ENCODE measurements around the gene CCDC167.

DNA sequence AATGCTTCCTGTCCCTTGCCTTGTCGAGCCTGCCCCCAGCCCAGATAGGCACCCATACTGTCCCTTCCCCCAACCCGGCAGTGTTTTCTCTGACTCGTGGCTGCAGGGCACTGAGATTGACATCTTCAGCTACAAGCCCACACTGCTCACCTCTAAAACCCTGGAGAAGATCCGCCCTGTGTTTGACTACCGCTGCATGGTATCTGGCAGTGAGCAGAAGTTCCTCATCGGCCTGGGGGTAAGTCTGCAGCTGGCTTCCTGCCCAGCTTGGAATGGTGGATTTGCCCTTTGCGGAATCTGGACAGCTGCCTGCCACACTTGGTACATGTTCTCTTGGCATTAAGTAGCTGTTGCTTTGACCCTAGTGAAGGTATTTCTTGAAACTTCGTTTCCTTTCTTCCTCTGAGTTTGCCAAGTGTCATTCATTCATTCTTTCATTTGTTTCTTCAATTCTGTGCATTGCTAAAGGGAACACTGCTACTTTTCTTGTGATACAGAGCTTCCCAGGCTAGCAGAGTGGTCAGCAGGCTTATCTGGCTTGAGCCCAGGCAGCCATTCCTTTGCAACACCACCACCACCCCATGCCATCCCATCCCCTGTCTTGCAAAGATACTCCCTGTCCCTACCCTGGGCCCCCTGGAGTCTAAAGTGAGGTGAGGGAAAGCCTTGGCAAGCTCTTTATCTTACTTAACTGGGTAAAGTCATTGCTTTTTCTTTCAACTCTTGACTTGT, 26.2 kb downstream of the CCDC167 start:
- TF ChIP-seq, protein P1, sequence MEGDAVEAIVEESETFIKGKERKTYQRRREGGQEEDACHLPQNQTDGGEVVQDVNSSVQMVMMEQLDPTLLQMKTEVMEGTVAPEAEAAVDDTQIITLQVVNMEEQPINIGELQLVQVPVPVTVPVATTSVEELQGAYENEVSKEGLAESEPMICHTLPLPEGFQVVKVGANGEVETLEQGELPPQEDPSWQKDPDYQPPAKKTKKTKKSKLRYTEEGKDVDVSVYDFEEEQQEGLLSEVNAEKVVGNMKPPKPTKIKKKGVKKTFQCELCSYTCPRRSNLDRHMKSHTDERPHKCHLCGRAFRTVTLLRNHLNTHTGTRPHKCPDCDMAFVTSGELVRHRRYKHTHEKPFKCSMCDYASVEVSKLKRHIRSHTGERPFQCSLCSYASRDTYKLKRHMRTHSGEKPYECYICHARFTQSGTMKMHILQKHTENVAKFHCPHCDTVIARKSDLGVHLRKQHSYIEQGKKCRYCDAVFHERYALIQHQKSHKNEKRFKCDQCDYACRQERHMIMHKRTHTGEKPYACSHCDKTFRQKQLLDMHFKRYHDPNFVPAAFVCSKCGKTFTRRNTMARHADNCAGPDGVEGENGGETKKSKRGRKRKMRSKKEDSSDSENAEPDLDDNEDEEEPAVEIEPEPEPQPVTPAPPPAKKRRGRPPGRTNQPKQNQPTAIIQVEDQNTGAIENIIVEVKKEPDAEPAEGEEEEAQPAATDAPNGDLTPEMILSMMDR (IDR thresholded peaks at IDR 0.05 in 8 of 11, conservative IDR thresholded peaks at IDR 0.05 in 3 of 11) = no peak
- no peak for TF ChIP-seq POLR2A (IDR thresholded peaks at IDR 0.05)
- no peak for TF ChIP-seq POLR2AphosphoS5 (IDR thresholded peaks at IDR 0.05)
